Measurements from ENCODE around the gene SEL1L. TPM values are rescaled to one million over a fixed set of nuclear protein-coding genes. Genes with fewer than 3 reads are reported as not detected.
"Not testable (repeated sequence)": the region's sequence is repeated elsewhere in the genome, so short reads cannot be mapped to it uniquely, and the experiment has no call there.

Gene SEL1L
- total RNA-seq, 1 donor from 2014 or later, result 43.1 TPM

DNA sequence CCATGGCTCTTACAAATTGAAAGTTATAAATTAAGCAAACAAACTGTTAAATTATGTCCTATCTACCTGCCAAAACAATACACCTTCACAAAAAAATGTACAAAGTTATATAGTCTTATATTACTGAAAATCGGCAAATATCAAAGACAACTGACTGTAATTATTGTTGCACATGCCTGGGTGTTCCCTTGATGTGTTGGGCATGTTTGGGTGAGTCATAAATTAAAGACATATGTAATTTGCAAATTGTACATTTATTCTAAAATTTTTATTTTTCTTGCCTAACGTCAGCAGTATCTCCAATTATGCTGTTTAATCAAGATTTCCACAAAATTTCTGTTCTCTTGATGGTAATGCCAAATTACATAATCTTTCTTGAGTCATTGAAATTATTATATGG, 22.0 kb upstream of the SEL1L start:
- TF ChIP-seq, protein P1, sequence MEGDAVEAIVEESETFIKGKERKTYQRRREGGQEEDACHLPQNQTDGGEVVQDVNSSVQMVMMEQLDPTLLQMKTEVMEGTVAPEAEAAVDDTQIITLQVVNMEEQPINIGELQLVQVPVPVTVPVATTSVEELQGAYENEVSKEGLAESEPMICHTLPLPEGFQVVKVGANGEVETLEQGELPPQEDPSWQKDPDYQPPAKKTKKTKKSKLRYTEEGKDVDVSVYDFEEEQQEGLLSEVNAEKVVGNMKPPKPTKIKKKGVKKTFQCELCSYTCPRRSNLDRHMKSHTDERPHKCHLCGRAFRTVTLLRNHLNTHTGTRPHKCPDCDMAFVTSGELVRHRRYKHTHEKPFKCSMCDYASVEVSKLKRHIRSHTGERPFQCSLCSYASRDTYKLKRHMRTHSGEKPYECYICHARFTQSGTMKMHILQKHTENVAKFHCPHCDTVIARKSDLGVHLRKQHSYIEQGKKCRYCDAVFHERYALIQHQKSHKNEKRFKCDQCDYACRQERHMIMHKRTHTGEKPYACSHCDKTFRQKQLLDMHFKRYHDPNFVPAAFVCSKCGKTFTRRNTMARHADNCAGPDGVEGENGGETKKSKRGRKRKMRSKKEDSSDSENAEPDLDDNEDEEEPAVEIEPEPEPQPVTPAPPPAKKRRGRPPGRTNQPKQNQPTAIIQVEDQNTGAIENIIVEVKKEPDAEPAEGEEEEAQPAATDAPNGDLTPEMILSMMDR (IDR thresholded peaks at IDR 0.05; ENCODE audit: partially characterized antibody, unreplicated experiment), result no peak
- Mint-ChIP-seq H3K36me3 (ENCODE audit: unreplicated experiment) (no peaks in the 10 kb centered on the region), H3K9me3 (ENCODE audit: unreplicated experiment) (peaks cover 2% of the 10 kb centered on the region)

DNA sequence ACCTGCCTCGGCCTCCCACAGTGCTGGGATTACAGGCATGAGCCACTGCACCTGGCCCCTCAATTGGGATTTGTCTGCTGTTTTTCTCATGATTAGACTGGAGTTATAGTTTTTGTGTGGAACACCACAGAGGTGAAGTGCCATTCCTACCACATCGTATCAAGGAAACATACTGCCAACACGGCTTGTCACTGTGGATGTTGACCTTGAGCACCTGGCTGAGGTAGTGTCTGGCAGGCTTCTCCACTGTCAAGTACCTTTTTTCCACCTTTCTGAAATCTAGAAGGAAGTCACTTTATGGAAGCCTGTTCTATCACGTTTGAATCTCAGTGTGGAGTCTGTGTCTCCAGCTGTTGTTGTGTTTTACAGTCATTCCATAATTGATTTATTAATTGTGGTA, 21.4 kb upstream of the SEL1L start:
- TF ChIP-seq, protein P1 (IDR thresholded peaks at IDR 0.05; ENCODE audit: partially characterized antibody, unreplicated experiment), result no peak
- DNase-seq, result no peak
- H3K4me1 Mint-ChIP-seq (ENCODE audit: low read depth, unreplicated experiment), result no peaks in the 10 kb centered on the region
- no peak overlapping the region for H3K4me3 Mint-ChIP-seq (ENCODE audit: unreplicated experiment)
- peaks cover 2% of the 10 kb centered on the region for H3K27me3 Mint-ChIP-seq (ENCODE audit: unreplicated experiment)
- H3K27ac Mint-ChIP-seq (ENCODE audit: unreplicated experiment), result no peak overlapping the region
- H3K9me3 Mint-ChIP-seq (ENCODE audit: unreplicated experiment), result peaks cover 2% of the 10 kb centered on the region
- H3K36me3 Mint-ChIP-seq (ENCODE audit: unreplicated experiment), result no peaks in the 10 kb centered on the region

More for the DNA sequence above, 22.0 kb upstream of the SEL1L start:
- no peak for DNase-seq
- no peak overlapping the region for H3K27ac Mint-ChIP-seq (ENCODE audit: unreplicated experiment)
- peaks cover 2% of the 10 kb centered on the region for H3K27me3 Mint-ChIP-seq (ENCODE audit: unreplicated experiment)
- no peak overlapping the region for H3K4me3 Mint-ChIP-seq (ENCODE audit: unreplicated experiment)
- H3K4me1 Mint-ChIP-seq (ENCODE audit: low read depth, unreplicated experiment), result no peaks in the 10 kb centered on the region

DNA sequence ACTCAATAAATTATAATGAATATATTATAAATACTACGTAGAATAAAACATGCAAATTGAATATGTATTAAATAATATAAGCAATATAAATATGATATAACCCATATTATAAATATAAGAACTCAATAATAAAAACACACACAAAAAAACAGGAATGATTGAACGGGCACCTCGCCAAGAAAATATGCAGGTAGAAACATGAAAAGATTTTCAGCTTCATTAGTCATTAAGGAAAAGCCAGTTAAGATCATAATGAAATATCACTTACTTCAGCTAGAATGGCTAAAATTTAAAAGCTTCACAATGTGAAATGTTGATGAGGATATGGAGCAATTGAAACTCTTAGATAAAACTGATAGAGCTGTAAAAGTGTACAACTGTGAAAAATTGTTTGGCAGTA, 17.8 kb upstream of the SEL1L start:
- Mint-ChIP-seq H3K4me3 (ENCODE audit: unreplicated experiment) (no peak overlapping the region), H3K4me1 (ENCODE audit: low read depth, unreplicated experiment) (no peaks in the 10 kb centered on the region), H3K27me3 (ENCODE audit: unreplicated experiment) (peaks cover 3% of the 10 kb centered on the region), H3K9me3 (ENCODE audit: unreplicated experiment) (peaks cover 2% of the 10 kb centered on the region), H3K27ac (ENCODE audit: unreplicated experiment) (no peak overlapping the region), H3K36me3 (ENCODE audit: unreplicated experiment) (no peaks in the 10 kb centered on the region)
- TF ChIP-seq, protein P1 (IDR thresholded peaks at IDR 0.05; ENCODE audit: partially characterized antibody, unreplicated experiment), result no peak
- DNase-seq, result no peak

DNA sequence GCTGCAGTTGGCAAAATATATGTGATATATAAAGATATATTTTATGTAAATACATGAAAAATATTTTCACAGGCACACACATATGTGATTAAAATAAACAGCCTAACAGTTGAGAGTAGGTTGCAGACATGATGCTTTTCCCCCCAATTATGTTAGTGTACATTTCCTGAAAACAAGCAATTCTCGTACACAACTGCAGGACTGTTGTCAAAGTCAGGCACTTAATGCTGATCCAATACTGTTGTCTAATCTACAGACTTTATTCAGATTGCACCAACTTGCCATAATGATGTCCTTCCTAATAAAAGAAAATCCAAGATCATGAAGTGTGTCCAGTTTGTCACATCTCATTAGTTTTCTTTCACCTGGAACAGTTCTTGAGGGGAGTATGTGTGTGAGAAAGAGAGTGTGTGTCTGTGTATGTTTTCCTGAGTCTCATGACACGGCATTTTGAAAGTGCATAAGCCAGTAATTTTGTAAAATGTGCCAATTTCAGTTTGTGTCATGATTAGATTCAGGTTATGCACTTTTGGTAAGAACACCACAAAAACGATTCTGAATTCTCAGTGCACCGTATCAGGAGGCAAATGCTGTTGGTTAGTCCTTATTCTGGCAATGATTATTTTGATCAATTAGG, 16.5 kb upstream of the SEL1L start:
- Mint-ChIP-seq H3K27me3 (ENCODE audit: unreplicated experiment) (peaks cover 3% of the 10 kb centered on the region), H3K9me3 (ENCODE audit: unreplicated experiment) (peaks cover 2% of the 10 kb centered on the region), H3K27ac (ENCODE audit: unreplicated experiment) (no peak overlapping the region), H3K36me3 (ENCODE audit: unreplicated experiment) (no peaks in the 10 kb centered on the region), H3K4me3 (ENCODE audit: unreplicated experiment) (no peak overlapping the region), H3K4me1 (ENCODE audit: low read depth, unreplicated experiment) (no peaks in the 10 kb centered on the region)
- DNase-seq, result no peak
- TF ChIP-seq, protein P1 (IDR thresholded peaks at IDR 0.05; ENCODE audit: partially characterized antibody, unreplicated experiment), result no peak

DNA sequence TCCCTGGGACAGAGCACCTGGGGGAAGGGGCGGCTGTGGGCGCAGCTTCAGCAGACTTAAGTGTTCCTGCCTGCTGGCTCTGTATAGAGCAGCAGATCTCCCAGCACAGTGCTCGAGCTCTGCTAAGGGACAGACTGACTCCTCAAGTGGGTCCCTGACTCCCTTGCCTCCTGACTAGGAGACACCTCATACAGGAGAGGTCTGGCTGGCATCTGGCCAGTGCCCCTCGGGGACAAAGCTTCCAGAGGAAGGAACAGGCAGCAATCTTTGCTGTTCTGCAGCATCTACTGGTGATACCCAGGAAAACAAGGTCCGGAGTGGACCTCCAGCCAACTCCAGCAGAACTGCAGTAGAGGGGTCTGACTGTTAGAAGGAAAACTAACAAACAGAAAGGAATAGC, 7.6 kb upstream of the SEL1L start:
- H3K27me3 Mint-ChIP-seq (ENCODE audit: unreplicated experiment); H3K36me3 Mint-ChIP-seq (ENCODE audit: unreplicated experiment); H3K4me3 Mint-ChIP-seq (ENCODE audit: unreplicated experiment); H3K27ac Mint-ChIP-seq (ENCODE audit: unreplicated experiment); H3K4me1 Mint-ChIP-seq (ENCODE audit: low read depth, unreplicated experiment); DNase-seq; H3K9me3 Mint-ChIP-seq (ENCODE audit: unreplicated experiment): not testable (repeated sequence)

All from glutamatergic neuron (in vitro differentiated cells).